Karpas-422 (cell line): ENCODE measurements around the gene FAM222A. TPM values are rescaled to one million over a fixed set of nuclear protein-coding genes. Genes with fewer than 3 reads are reported as not detected.

Experiments
- DNase-seq: peaks from one replicate; pipeline ENCODE4 v3.0.0-alpha.2; 2015
- H2AFZ ChIP-seq: fragments of 200-600 bp; sonication (generic); 2 replicates; pipeline ENCODE4 v1.6.1; 2014; ENCODE audit warnings: antibody characterized with exemption, low read length, mixed read lengths
- H3K27ac ChIP-seq: fragments of 200-600 bp; sonication (generic); 2 replicates; pipeline ENCODE4 v1.5.1; 2014; ENCODE audit warnings: mild to moderate bottlenecking, low read length, moderate library complexity
- H3K27me3 ChIP-seq: fragments of 200-600 bp; sonication (generic); 2 replicates; pipeline ENCODE4 v1.6.1; 2014; ENCODE audit warnings: low read length, mixed read lengths
- H3K36me3 ChIP-seq: fragments of 200-600 bp; sonication (generic); 2 replicates; pipeline ENCODE4 v1.6.1; 2014; ENCODE audit warnings: low read length, mixed read lengths; ENCODE audit not compliant: insufficient read depth
- H3K4me1 ChIP-seq: fragments of 200-600 bp; sonication (generic); 2 replicates; pipeline ENCODE4 v1.6.1; 2014; ENCODE audit warnings: mild to moderate bottlenecking, low read length, mixed read lengths
- H3K4me2 ChIP-seq: fragments of 200-600 bp; sonication (generic); 2 replicates; pipeline ENCODE4 v1.6.1; 2014; ENCODE audit warnings: low read length, low read depth, mild to moderate bottlenecking; ENCODE audit not compliant: poor library complexity, severe bottlenecking
- H3K4me3 ChIP-seq: fragments of 200-600 bp; sonication (generic); 2 replicates; pipeline ENCODE4 v1.5.1; 2014; ENCODE audit warnings: mild to moderate bottlenecking, antibody characterized with exemption, low read length, mixed read lengths
- H3K79me2 ChIP-seq: fragments of 200-600 bp; sonication (generic); 2 replicates; pipeline ENCODE4 v1.6.1; 2014; ENCODE audit warnings: mild to moderate bottlenecking, low read length, mixed read lengths
- H3K9ac ChIP-seq: fragments of 200-600 bp; sonication (generic); 2 replicates; pipeline ENCODE4 v1.6.0; 2014; ENCODE audit warnings: low read length
- H3K9me2 ChIP-seq: fragments of 200-600 bp; sonication (generic), shearing (Covaris generic); replicated peaks from 2 replicates; pipeline ENCODE4 v1.6.0; 2014; ENCODE audit warnings: mild to moderate bottlenecking, low read length, moderate library complexity; ENCODE audit not compliant: insufficient read depth
- H3K9me3 ChIP-seq: fragments of 300-700, 200-600 bp; sonication (generic); 2 replicates; pipeline ENCODE4 v1.6.1; 2014; ENCODE audit warnings: low read length, mixed read lengths
- H4K20me1 ChIP-seq: fragments of 200-600 bp; sonication (generic); 2 replicates; pipeline ENCODE4 v1.6.1; 2014; ENCODE audit warnings: mild to moderate bottlenecking, antibody characterized with exemption, low read length, low read depth; ENCODE audit not compliant: insufficient read depth
- total RNA-seq: library from RNA; depleted of rRNA; stranded (reverse); fragments of >200 nt; shearing (Covaris generic); gene quantifications from 2 replicates; pipeline ENCODE4 v1.2.3, GENCODE V29; 2014; ENCODE audit warnings: low replicate concordance

The FAM222A gene
- total RNA-seq, 1 experiment from 2014 or later, result 0.11 TPM

DNA sequence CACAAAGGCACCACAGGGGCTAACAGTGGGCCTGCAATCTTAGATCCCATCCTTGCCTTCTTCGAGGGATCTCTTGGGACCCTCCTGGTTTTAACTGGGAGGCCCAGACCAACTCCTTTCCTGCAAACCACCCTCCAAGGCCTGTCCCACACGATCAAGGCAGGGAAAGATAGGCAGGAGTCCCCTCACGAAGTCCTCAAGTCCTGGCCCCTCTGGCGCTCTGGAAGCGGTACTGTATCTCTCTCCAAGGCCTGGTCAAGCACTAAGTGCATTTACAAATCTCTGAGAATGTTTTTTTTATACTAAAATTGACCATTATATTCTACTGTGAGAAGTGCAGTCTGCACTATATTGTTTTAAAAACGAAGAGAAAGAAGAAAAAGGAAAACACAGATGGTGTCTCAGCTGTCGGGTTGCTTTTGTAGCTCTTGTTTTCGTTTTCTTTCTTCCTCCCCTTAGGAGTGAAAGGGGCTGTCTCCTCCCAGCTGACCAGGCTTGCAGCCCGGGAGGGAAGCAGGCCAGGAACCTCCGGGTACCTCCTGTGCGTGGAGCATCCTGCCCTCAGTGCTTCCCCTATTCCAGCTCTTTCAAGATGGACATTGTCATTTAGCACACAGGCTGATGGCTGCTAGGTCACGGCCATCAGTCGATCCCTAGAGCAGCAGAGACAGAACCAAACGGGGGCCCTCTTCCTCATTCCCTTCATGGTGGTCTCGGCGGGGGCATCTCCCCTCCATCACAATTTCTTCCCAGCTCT is 56.7 kb downstream of the FAM222A start:
- Histone ChIP-seq H3K27me3 (no peaks in the 10 kb centered on the region), H3K4me2 (no peak overlapping the region), H3K79me2 (no peaks in the 10 kb centered on the region), H3K9ac (no peak overlapping the region), H3K9me2 (no peaks in the 10 kb centered on the region), H2AFZ (no peak overlapping the region), H4K20me1 (no peaks in the 10 kb centered on the region), H3K4me1 (no peaks in the 10 kb centered on the region), H3K36me3 (no peaks in the 10 kb centered on the region), H3K9me3 (no peaks in the 10 kb centered on the region), H3K4me3 (no peak overlapping the region), H3K27ac (no peak overlapping the region)
- DNase-seq, result no peak

DNA sequence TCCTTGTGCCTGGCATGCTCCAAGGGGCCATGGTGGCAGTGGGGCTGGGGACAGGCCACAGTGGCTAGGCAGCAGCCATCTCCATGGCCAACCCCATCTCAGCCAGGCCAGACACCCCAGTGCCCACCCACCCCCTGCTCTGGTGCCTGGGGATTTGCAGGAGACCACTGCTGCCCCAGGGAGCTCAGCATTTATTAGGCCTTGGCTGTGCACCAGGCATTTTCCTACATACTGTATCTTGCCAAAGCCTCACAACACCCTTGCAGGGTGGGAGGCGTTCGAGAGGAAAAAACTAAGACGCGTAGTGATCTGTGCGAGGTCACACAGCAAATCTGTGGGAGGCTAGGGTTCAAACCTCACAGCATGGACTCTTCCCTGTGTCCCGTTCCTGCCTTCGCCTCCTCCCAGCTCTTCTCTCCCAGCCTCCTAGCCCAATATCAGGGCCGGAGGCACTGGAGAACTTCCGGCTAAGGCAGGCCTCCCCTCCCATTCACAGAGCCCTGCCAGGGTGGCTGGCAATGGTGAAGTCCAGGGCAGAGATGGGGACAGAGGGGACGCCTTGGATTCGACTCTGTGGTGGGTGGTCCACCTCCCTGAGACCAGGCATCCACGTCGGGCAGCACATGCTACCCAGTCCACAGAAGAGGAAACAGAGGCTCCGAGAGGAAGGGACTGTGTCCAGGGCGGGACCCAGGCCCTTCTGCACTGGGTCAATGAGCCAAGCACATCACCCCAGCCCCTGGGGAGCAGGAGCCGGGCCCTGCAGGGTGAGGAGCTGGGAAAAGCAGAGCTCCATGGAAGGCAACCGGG is 57.4 kb downstream of the FAM222A start:
- Histone ChIP-seq H3K4me3 (no peak overlapping the region), H4K20me1 (no peaks in the 10 kb centered on the region), H3K27ac (no peak overlapping the region), H3K4me2 (no peak overlapping the region), H3K4me1 (no peaks in the 10 kb centered on the region), H2AFZ (no peak overlapping the region), H3K27me3 (no peaks in the 10 kb centered on the region), H3K9ac (no peak overlapping the region), H3K9me2 (no peaks in the 10 kb centered on the region), H3K36me3 (no peaks in the 10 kb centered on the region), H3K79me2 (no peaks in the 10 kb centered on the region), H3K9me3 (no peaks in the 10 kb centered on the region)
- no peak for DNase-seq

- Histone ChIP-seq H3K79me2 (no peaks in the 10 kb centered on the region), H3K4me2 (no peak overlapping the region), H3K36me3 (no peaks in the 10 kb centered on the region), H3K9ac (no peak overlapping the region), H2AFZ (no peak overlapping the region), H3K4me1 (peaks cover 7% of the 10 kb centered on the region), H3K9me2 (no peaks in the 10 kb centered on the region), H3K27me3 (no peaks in the 10 kb centered on the region), H3K9me3 (no peaks in the 10 kb centered on the region), H3K4me3 (no peak overlapping the region), H4K20me1 (no peaks in the 10 kb centered on the region), H3K27ac (no peak overlapping the region)
- DNase-seq, result no peak
Measured at GRCh38 chr12:109771746-109772621, 58.4 kb downstream of the FAM222A start.

DNA sequence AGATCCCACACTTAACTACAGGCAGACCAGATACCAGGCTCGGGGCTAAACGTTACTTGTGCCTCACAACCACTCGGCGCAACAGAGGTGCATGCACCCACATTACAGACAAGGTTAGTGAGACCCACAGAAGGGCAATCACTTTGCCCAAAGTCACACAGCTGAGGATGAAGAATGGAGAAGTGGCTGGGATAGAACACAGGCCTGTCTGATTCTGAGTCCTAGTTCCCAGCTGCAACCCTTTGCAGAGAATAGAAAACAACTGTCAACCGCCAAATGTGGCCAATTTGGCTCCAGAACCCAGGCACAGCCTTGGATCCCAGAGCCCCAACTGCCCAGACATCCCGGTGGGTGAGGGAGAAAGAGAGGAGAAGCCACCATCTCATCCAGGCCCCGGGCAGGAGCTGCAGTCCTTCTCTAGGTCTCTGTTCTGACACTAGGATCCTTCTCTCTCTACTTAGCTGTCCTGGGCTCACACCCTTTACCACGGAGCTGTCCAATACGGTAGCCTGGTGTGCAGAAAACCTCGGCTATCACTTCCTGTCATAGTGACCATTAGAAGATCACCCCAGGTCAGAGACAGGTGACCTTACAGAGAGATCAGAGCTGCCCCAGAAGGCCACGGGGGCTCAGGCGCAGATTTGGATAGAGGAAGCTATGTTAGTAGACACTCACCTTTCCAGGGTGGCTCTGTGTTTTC is 59.1 kb downstream of the FAM222A start:
- no peaks in the 10 kb centered on the region for H3K9me3 ChIP-seq
- no peak overlapping the region for H3K27ac ChIP-seq
- no peaks in the 10 kb centered on the region for H4K20me1 ChIP-seq
- H3K79me2 ChIP-seq, result no peaks in the 10 kb centered on the region
- H3K27me3 ChIP-seq, result no peaks in the 10 kb centered on the region
- H3K9ac ChIP-seq, result no peak overlapping the region
- no peak overlapping the region for H2AFZ ChIP-seq
- no peak for DNase-seq
- no peak overlapping the region for H3K4me2 ChIP-seq
- peaks cover 14% of the 10 kb centered on the region for H3K4me1 ChIP-seq
- no peak overlapping the region for H3K4me3 ChIP-seq
- H3K9me2 ChIP-seq, result no peaks in the 10 kb centered on the region
- H3K36me3 ChIP-seq, result no peaks in the 10 kb centered on the region

GRCh38 chr12:109773384-109774011 is 59.9 kb downstream of the FAM222A start:
- no peak overlapping the region for H2AFZ ChIP-seq
- no peak overlapping the region for H3K9ac ChIP-seq
- DNase-seq, result no peak

GRCh38 chr12:109775172-109775881 is 61.7 kb downstream of the FAM222A start:
- Histone ChIP-seq H3K36me3 (no peaks in the 10 kb centered on the region), H3K9me2 (no peaks in the 10 kb centered on the region), H3K4me3 (no peak overlapping the region), H3K27me3 (no peaks in the 10 kb centered on the region), H4K20me1 (no peaks in the 10 kb centered on the region), H3K79me2 (no peaks in the 10 kb centered on the region), H3K9me3 (no peaks in the 10 kb centered on the region), H3K27ac (no peak overlapping the region), H3K4me2 (no peak overlapping the region), H3K9ac (no peak overlapping the region), H3K4me1 (peaks cover 15% of the 10 kb centered on the region), H2AFZ (no peak overlapping the region)
- DNase-seq, result peak; percentile 88

More at GRCh38 chr12:109773384-109774011, 59.9 kb downstream of the FAM222A start:
- Histone ChIP-seq H4K20me1 (no peaks in the 10 kb centered on the region), H3K27ac (no peak overlapping the region), H3K4me3 (no peak overlapping the region), H3K9me2 (no peaks in the 10 kb centered on the region), H3K27me3 (no peaks in the 10 kb centered on the region), H3K4me1 (peaks cover 15% of the 10 kb centered on the region), H3K4me2 (no peak overlapping the region), H3K36me3 (no peaks in the 10 kb centered on the region), H3K9me3 (no peaks in the 10 kb centered on the region), H3K79me2 (no peaks in the 10 kb centered on the region)

DNA sequence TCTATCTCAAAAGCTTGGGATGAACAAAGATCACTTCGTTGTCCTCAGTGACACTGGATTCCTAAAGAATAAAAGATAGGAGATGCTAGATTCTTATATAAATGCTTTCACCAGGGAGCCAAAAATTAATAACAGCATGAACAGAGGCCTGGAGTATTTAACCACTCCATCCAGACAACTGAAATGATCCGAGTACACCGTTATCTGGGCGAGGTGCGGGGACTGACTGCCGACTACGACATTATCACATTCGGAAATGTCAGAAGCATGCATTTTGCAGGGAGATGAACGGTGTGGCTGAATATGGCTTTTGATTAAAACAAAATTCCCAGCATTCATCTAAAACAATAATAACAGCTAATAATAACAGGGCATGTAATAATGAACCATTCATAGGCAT is 63.0 kb downstream of the FAM222A start:
- peaks cover 15% of the 10 kb centered on the region for H3K4me1 ChIP-seq
- H3K79me2 ChIP-seq, result no peaks in the 10 kb centered on the region
- no peak for DNase-seq
- no peaks in the 10 kb centered on the region for H3K27me3 ChIP-seq
- H2AFZ ChIP-seq, result no peak overlapping the region
- H3K4me2 ChIP-seq, result peak overlapping the region; percentile 83
- no peaks in the 10 kb centered on the region for H3K9me2 ChIP-seq
- H3K9me3 ChIP-seq, result no peaks in the 10 kb centered on the region; the same call in 1 of the 2 replicates
- H3K36me3 ChIP-seq, result no peaks in the 10 kb centered on the region
- peak overlapping the region; percentile 68 for H3K9ac ChIP-seq
- peak overlapping the region; percentile 70 for H3K4me3 ChIP-seq
- H4K20me1 ChIP-seq, result no peaks in the 10 kb centered on the region
- H3K27ac ChIP-seq, result no peak overlapping the region
